Bronchial epithelial cell (primary cell): ENCODE results near the gene SEL1L. TPM values are rescaled to one million over a fixed set of nuclear protein-coding genes. Genes with fewer than 3 reads are reported as not detected.

ENCODE experiments used
- DNase-seq: peaks from one replicate; pipeline ENCODE4 v3.0.0-alpha.2; 2010; ENCODE audit warnings: low read depth
- FAIRE-seq: peaks from 2 replicates; lab custom pipeline; 2011; peaks lifted over from hg19 to GRCh38; lab: Jason Lieb, UNC
- H3K27me3 ChIP-seq: 2 replicates; pipeline ENCODE4 v1.5.1; 2011; ENCODE audit warnings: low read length; ENCODE audit not compliant: control insufficient read depth, insufficient read depth
- H3K36me3 ChIP-seq: 2 replicates; pipeline ENCODE4 v1.5.1; 2011; ENCODE audit warnings: low read length; ENCODE audit not compliant: control insufficient read depth, insufficient read depth
- H3K4me3 ChIP-seq: 2 replicates; pipeline ENCODE4 v1.5.1; 2011; ENCODE audit warnings: mild to moderate bottlenecking, low read depth, low read length, control low read depth
- CTCF ChIP-seq: IDR thresholded peaks from 2 replicates; pipeline ENCODE4 v1.5.1; 2011; ENCODE audit warnings: mild to moderate bottlenecking, moderate library complexity, low read length, control low read depth, inconsistent platforms; ENCODE audit not compliant: insufficient read depth, severe bottlenecking
- total RNA-seq: library from RNA; depleted of rRNA; stranded (reverse); fragments of >200 nt; gene quantifications from 2 replicates; pipeline ENCODE4 v1.2.1, GENCODE V29; 2014

SEL1L gene
- total RNA-seq, 1 donor from 2014 or later: 128 TPM

- TF ChIP-seq CTCF: no peak
- H3K27me3 ChIP-seq: no peaks in the 10 kb centered on the region
- no peak overlapping the region for H3K4me3 ChIP-seq
- peaks cover 1% of the 10 kb centered on the region for H3K36me3 ChIP-seq
- no peak for DNase-seq
- no peak for FAIRE-seq
Measured at GRCh38 chr14:81423504-81423903, 110.1 kb downstream of the SEL1L start.

Other genes starting within 250 kb of the SEL1L start
- 47.4 and 65.5 TPM in 2 replicates for gene STON2, start 133.5 kb downstream of the SEL1L start, total RNA-seq